OCI-LY1 (cell line): ENCODE results near the gene PPP1R12B.

Source experiments
- H2AFZ ChIP-seq: fragments of 200-600 bp; sonication (generic), shearing (Covaris generic); 2 replicates; pipeline ENCODE4 v1.6.0; 2014; ENCODE audit warnings: antibody characterized with exemption, mild to moderate bottlenecking, low read length
- H3F3A ChIP-seq: fragments of 200-600 bp; sonication (generic), shearing (Covaris generic); 2 replicates; pipeline ENCODE4 v1.6.0; 2014; ENCODE audit warnings: mild to moderate bottlenecking, antibody characterized with exemption, low read length, moderate library complexity; ENCODE audit not compliant: insufficient read depth
- H3K27ac ChIP-seq: fragments of 200-600 bp; sonication (generic); 2 replicates; pipeline ENCODE4 v1.5.1; 2014; ENCODE audit warnings: low read length, mixed run types, mild to moderate bottlenecking, low read depth; ENCODE audit not compliant: poor library complexity, severe bottlenecking
- H3K27me3 ChIP-seq: fragments of 200-600 bp; sonication (generic); 2 replicates; pipeline ENCODE4 v1.6.0; 2014; ENCODE audit warnings: antibody characterized with exemption, mild to moderate bottlenecking, low read length, moderate library complexity; ENCODE audit not compliant: insufficient read depth
- H3K36me3 ChIP-seq: fragments of 200-600 bp; sonication (generic); 2 replicates; pipeline ENCODE4 v1.6.1; 2014; ENCODE audit warnings: mild to moderate bottlenecking, antibody characterized with exemption, low read length, moderate library complexity, mixed read lengths; ENCODE audit not compliant: insufficient read depth
- H3K4me1 ChIP-seq: fragments of 200-600 bp; sonication (generic); 2 replicates; pipeline ENCODE4 v1.5.1; 2014; ENCODE audit warnings: mild to moderate bottlenecking, low read length, moderate library complexity; ENCODE audit not compliant: insufficient read depth, severe bottlenecking
- H3K4me2 ChIP-seq: fragments of 200-600 bp; sonication (generic), shearing (Covaris generic); 2 replicates; pipeline ENCODE4 v1.6.1; 2014; ENCODE audit warnings: low read length
- H3K4me3 ChIP-seq: fragments of 200-600 bp; sonication (generic); 2 replicates; pipeline ENCODE4 v1.5.1; 2014; ENCODE audit warnings: low read length, low read depth, mild to moderate bottlenecking, mixed read lengths; ENCODE audit not compliant: poor library complexity, severe bottlenecking
- H3K79me2 ChIP-seq: fragments of 200-600 bp; shearing (Covaris generic); 2 replicates; pipeline ENCODE4 v1.6.1; 2016; ENCODE audit warnings: mixed run types, low read length, mixed read lengths; ENCODE audit not compliant: insufficient read depth
- H3K9ac ChIP-seq: fragments of 200-600 bp; sonication (generic), shearing (Covaris generic); 2 replicates; pipeline ENCODE4 v1.6.1; 2014; ENCODE audit warnings: mild to moderate bottlenecking, low read length, mixed read lengths
- H3K9me2 ChIP-seq: fragments of 200-600 bp; sonication (generic), shearing (Covaris generic); 2 replicates; pipeline ENCODE4 v1.6.1; 2014; ENCODE audit warnings: low read depth, mild to moderate bottlenecking, low read length, mixed read lengths
- H3K9me3 ChIP-seq: fragments of 200-600 bp; shearing (Covaris generic); 2 replicates; pipeline ENCODE4 v1.6.1; 2014; ENCODE audit warnings: low read length, mixed read lengths
- H4K20me1 ChIP-seq: fragments of 200-600 bp; sonication (generic), shearing (Covaris generic); 2 replicates; pipeline ENCODE4 v1.6.0; 2016; ENCODE audit warnings: mild to moderate bottlenecking, low read length; ENCODE audit not compliant: insufficient read depth
- CTCF ChIP-seq: fragments of 200-600 bp; sonication (generic), shearing (Covaris generic); IDR thresholded peaks from 2 replicates; pipeline ENCODE4 v1.5.1; 2017; ENCODE audit warnings: mild to moderate bottlenecking, antibody characterized with exemption, low read length, moderate library complexity, mixed read lengths
- EZH2 ChIP-seq: fragments of 200-600 bp; sonication (generic), shearing (Covaris generic); IDR thresholded peaks from 2 replicates; pipeline ENCODE4 v1.8.0; 2017; ENCODE audit warnings: borderline replicate concordance, mixed run types, mild to moderate bottlenecking, antibody characterized with exemption, low read length, moderate library complexity, mixed read lengths

PPP1R12B gene

DNA sequence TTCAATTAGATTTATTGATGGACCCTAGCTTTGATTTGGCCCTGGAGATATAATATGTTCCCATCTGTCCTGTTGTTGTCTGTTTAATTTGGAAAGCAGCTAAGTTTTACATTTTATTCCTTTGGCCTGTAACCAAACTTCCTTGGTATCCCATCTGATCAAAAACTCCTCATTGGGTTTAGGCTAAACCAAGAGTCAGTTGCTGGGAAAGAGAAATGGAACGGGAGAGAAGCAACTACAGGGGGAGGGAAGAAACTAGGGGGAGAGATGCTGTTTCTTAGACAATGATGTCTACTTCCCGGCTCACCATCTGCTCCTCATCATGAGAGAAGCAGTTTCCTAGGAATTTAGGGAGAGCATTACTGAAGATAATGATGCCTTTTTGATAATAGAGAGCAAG, 219.9 kb downstream of the PPP1R12B start:
- Histone ChIP-seq H3K27ac (no peak overlapping the region), H3K4me1 (peaks cover 16% of the 10 kb centered on the region), H3K36me3 (peaks cover 9% of the 10 kb centered on the region; the same call in 1 of the 2 replicates), H3K4me2 (no peak overlapping the region), H3K9me2 (no peaks in the 10 kb centered on the region), H3K79me2 (no peaks in the 10 kb centered on the region), H3K9ac (no peak overlapping the region), H3K27me3 (no peaks in the 10 kb centered on the region), H4K20me1 (no peaks in the 10 kb centered on the region), H3K4me3 (no peak overlapping the region), H3F3A (no peaks in the 10 kb centered on the region), H3K9me3 (no peaks in the 10 kb centered on the region), H2AFZ (no peak overlapping the region)
- TF ChIP-seq CTCF, result no peak
- no peak for TF ChIP-seq EZH2

- Histone ChIP-seq H3K4me1 (peaks cover 16% of the 10 kb centered on the region), H3K4me2 (no peak overlapping the region), H3K27me3 (no peaks in the 10 kb centered on the region), H3K9me3 (no peaks in the 10 kb centered on the region), H3K9me2 (no peaks in the 10 kb centered on the region), H3K27ac (no peak overlapping the region), H3F3A (no peaks in the 10 kb centered on the region), H3K9ac (no peak overlapping the region), H3K79me2 (no peaks in the 10 kb centered on the region), H4K20me1 (no peaks in the 10 kb centered on the region), H3K36me3 (peaks cover 9% of the 10 kb centered on the region; the same call in 1 of the 2 replicates), H3K4me3 (no peak overlapping the region), H2AFZ (no peak overlapping the region)
- no peak for TF ChIP-seq EZH2
- no peak for TF ChIP-seq CTCF
These were observed 220.3 kb downstream of the PPP1R12B start for GRCh38 chr1:202568826-202569225.

- Histone ChIP-seq H3K4me3 (no peak overlapping the region), H3K27ac (no peak overlapping the region), H3K79me2 (no peaks in the 10 kb centered on the region), H3K36me3 (peaks cover 9% of the 10 kb centered on the region; the same call in 1 of the 2 replicates), H3K4me1 (peaks cover 16% of the 10 kb centered on the region), H3K4me2 (no peak overlapping the region), H3K9ac (no peak overlapping the region), H3K9me3 (no peaks in the 10 kb centered on the region), H4K20me1 (no peaks in the 10 kb centered on the region), H2AFZ (no peak overlapping the region), H3K27me3 (no peaks in the 10 kb centered on the region), H3F3A (no peaks in the 10 kb centered on the region), H3K9me2 (no peaks in the 10 kb centered on the region)
- TF ChIP-seq CTCF (no peak), EZH2 (no peak)
These were observed 221.2 kb downstream of the PPP1R12B start for GRCh38 chr1:202569393-202570322.
